HG03025 (cell line): Measurements from ENCODE around the gene EFCAB11.

ENCODE experiments used
- ATAC-seq: cut with Tn5 transposase; IDR thresholded peaks from one replicate; pipeline ENCODE4 v1.9.1; 2021; ENCODE audit warnings: mild to moderate bottlenecking, moderate library complexity; ENCODE audit not compliant: unreplicated experiment, low FRiP score

Gene EFCAB11

DNA sequence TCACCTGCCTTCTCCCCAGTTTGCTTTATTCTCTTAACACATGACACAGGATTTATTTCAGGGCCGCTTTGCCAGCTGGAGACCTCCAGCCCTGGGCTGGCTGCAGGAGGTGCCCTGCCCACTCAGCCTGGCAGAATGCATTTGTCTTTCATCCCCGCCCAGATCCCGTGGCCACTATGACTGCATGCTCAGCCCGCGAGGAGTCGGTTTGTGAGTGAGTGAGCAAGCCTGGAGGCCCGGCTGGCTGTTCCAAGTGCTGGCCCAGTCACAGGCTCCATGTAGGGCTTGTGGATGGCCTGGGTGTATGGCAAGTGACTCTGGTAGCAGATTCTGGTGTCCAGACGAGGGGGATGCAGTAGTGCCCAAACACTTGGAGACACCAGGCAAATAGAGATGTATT is 3.3 kb upstream of the EFCAB11 start:
- ATAC-seq = no peak

DNA sequence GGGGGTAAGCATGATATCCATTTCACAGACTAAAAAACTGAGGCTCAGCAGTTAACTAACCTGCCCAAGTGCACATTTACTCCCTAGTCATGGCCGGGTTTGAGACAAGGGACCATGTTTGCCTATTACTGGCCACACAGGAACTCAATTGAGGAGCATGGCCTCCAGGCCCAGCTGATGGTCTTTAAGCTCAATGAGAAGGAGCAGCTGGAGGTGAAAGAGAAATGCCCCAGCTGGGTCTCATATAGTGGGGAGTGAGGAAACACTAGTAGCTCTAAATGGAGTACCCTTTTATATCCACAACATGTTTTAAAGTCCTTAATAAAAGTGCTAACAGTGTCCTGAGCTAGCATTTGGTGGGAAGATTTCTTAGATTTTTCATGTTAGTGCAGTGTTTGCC is 2.8 kb upstream of the EFCAB11 start:
- ATAC-seq = no peak

DNA sequence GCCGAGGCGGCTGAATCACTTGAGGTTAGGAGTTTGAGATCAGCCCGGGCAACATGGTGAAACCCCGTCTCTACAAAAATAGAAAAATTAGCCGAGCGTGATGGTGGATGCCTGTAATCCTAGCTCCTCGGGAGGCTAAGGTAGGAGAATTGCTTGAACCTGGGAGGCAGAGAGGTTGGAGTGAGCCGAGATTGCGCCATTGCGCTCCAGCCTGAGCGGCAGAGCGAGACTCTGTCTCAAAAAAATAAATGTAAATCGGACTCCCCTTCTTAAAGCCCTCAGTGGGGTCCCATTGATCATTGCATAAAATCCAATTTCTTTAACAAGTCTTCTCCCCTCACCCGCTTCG is 2.1 kb upstream of the EFCAB11 start:
- no peak for ATAC-seq

DNA sequence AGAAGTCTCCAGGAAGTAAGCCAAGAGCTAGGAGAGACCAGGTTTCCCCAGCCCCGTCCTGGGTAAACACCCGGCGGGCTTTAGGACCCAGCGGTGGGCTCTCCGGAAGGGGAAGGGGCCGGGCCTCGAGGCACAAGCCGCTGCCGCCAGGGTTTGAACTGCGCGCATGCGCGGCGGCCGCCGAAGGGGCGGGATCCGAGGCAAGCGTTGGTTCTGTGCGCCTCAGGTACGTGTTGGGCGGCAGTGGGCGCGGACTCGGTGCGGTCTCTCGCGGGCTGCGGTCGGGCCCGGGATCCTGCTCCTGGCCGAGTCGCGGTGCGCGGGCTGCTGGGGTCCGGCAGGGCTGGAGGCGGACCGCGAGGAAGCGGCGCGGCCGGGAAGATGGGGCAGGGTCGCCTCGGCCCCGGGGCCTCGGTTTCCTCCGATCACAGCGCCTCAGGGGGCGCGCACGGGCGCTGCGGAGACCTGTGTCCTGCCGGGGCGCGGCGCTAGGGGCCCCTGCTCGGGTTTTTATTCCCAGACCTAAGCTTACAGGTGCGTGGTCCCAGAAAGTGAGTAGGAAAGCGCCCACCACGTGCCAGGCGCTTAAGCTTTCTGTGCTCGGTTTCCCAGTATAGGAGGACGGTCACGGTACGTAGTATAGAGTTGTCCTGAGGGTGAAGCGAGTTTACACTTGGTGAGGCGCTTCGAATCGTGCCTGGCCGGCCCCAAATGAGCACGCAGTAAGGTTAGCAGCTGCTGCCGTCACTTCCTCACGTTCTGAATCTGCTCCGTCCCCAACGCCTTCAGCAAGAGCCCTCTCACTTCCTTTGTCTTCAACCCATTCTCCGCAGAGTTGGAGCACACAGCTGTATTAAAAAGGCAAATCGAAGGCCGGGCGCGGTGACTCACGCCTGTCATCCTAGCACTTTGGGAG is 1.5 kb upstream of the EFCAB11 start, which contains the start of gene TDP1:
TSS of gene TDP1 (plus strand) at position 183 of the 916 bp plus-strand sequence. CDS start 7,188 bp downstream, outside the sequence.
- ATAC-seq = peak; percentile 54

DNA sequence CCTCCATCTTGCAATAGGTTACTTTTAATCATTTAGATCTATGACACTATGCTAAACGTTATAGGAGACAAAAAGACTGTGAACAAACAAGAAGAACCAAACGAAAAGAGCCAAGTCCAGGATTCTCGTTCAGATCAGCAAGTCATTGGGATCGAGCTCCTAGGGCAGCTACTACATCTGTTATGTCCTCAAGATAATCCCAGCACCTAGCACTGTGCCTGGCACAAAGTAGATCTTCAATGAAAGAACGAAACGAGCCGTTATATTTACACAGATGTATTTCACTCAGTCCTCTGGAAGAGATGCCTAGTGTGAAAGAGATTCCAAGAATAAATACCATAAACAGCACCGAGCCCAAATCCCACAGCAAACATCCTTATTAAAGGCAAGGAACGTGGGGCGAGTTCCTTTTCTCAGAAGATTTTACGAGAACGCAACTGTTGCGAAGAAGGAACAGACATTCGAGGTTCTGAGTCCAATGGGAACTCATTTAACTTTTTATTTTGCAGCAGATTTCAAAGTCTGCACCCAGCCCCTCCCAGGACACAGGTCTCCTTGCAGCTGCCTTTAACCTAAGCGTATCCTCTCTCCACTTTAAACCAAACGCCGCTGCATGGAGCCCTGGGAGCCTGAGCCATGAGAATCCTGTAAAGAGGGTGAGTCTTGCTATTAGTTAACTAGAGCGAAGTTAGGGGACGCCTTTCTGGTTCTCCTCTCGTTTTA is 653 bp upstream of the EFCAB11 start:
- ATAC-seq = peak; percentile 18

DNA sequence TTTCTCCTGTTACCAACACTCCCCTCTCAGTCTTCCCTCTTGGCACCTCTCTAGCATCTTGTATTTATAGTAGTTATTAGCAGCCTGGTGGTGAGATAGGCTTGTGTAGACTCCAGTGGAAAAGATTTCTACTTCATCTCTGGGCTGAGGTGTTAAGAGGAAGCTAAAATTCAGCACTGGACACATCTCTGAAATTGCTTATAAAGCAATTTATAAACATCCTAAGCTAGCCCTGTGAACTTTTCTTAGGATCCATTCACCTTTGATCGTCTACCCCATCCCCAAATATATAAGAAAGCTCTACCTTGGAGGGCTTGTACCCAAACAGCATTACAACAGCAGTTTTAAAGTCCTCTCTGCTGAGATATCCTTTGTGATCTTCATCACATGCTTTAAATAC is 928 bp downstream of the EFCAB11 start:
- no peak for ATAC-seq

DNA sequence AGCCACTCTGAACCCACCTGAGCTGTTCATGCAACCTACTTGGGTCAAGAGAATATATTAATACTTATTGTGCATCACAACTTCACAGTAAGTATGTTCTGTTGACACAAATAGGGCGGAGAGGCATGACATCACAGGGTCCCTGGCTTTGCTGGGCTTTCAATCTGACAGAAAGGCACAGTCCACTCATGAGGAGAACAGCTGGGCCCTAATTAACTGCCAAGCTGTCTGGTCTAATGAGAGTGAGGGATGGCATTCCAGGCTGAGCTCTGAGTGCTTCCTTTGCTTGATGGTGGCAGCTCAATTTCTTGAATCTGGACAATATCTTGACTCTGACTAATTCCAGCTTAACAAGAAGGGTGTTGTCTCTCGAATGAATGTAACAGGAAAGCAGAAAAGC is 2.0 kb downstream of the EFCAB11 start:
- ATAC-seq = no peak

DNA sequence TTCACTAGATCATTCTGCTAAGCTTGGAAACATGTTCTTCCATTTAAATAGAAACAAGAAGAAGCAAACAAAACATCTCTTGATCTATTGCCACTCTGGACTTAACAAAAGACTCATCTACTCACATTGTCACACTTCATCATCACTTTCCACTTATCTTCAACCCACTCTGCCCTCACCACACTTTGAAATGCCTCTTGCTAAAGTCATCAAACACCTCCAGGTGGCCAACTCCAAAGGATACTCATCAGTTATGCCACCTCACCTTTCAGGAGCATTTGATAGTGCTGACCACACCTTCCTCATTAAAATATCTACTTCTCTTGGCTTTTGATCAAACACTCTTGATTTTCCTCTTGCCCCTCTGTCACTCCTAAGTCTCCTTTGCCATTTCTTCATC is 7.2 kb downstream of the EFCAB11 start:
- ATAC-seq = no peak

DNA sequence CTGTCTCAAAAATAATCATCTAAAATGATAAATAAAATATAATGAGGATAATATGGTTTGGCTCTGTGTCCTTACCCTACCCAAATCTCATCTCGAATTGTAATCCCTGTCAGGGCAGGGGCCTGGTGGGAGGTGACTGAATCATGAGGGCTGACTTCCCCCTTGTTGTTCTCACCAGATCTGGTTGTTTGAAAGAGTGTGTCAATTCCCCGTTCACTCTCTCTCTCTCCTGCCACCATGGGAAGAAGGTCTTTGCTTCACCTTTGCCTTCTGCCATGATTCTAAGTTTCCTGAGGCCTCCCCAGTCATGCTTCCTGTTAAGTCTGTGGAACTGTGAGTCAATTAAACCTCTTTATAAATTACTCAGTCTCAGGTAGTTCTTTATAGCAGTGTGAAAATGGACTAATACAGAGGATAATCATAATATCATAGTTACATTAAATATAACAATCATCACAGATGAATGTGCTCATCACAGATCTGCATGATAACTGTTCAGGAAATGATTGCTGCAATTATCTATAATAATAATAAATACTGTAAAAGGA is 12.6 kb downstream of the EFCAB11 start:
- no peak for ATAC-seq

DNA sequence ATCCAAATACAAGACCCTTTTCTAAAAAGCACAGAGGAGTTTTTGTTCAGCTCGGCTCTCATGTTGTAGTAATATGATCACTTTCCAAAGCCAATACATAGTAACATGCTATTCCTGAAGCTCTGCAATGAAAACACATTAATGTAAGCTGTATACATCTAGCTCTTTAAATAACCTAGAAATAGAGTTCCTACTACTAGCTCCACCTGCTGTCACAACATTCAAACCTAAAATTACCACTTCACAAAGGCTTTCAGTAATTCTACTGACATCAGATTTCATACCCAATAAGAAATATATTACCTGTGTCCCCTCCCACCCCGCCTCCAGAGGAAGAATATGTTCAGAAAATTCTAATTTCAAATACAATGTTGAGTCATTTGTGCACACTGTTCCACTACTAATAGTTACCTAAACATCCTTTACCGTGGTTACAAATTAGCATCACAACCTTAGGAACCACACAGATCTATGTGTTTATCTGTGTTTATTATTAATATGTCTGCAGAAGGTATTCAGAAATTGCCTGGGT is 17.8 kb downstream of the EFCAB11 start:
- ATAC-seq = no peak

DNA sequence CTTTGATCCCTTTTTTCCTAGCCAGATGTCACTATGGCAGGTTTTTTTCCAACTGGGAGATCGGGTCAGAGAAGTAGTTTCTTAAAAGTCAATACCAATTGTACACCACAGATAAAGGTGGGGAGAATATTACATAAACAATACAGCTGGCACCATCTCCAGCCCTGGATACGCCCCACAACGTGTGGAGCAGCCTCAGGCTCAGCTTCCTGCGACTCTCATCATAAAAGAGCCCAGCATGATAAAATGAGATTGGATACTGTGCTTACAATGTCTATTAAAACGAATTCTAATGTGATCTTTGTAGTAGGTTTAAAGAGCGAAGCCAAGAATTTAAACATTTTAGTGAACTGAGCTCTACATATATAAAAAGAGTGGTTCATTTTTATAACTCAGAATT is 21.5 kb downstream of the EFCAB11 start:
- ATAC-seq = no peak

DNA sequence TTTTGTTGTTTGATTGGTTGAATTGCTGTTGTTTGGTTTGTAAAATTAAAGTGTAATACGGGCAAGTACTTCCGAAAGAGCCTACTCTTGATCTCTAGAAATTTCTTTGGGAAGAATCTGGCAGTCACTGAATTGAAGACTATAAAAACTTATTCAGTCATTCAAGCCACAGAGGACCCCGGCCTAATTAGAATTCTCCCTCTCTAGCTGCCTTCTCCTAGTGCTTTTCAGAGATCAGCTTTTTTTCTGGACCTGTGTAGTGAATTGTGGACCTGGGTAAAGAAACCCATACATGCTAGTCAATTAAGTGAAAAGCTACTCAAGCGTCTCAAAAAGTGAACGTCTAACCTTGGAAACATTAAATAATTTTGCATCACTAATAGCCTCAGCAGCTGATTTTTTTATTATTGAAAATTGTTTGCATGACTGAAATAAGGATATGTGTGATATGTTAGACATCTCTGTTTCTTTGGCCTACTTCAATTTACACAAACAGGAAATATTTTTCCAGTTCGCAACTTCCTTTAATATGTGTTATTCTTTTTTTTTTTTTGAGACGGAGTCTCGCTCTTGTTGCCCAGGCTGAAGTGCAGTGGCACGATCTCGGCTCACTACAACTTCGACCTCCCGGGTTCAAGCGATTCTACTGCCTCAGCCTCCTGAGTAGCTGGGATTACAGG is 27.2 kb downstream of the EFCAB11 start:
- no peak for ATAC-seq

DNA sequence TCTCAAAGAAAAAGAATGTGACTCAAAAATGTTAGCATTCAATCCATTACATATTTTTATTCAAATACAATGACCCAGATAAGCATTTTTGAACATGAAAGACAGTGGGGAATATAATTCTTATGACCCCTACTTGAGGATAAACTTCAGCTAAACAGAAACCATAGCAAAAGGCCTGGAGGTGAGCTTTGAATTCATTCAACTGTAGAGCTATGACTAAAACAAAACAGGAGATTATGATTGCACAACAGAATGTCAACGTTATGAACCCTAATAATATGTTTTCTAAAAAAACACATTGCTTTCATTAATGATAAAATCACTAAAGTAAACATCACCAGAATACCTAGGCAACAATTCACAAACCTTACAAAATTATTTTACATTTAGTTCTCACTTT is 27.8 kb downstream of the EFCAB11 start:
- no peak for ATAC-seq

DNA sequence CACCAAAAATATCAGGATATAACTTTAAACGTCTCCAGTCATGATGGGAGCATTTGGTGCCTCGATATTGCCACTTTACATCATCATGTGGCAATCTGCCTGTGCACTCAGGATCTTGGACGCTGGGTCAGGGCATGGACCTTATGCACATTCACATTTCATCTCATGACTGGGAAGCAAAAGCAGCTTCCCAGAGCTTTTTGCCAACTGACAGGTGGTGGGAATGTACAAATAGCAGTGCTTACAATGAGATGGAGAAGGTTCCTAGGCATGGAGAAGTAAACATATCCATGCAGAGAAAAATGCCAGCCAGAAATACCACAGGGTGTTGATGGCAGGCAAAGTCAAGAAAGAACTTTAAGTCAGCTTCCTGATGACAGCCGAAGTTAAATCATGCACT is 30.3 kb downstream of the EFCAB11 start:
- ATAC-seq = no peak

DNA sequence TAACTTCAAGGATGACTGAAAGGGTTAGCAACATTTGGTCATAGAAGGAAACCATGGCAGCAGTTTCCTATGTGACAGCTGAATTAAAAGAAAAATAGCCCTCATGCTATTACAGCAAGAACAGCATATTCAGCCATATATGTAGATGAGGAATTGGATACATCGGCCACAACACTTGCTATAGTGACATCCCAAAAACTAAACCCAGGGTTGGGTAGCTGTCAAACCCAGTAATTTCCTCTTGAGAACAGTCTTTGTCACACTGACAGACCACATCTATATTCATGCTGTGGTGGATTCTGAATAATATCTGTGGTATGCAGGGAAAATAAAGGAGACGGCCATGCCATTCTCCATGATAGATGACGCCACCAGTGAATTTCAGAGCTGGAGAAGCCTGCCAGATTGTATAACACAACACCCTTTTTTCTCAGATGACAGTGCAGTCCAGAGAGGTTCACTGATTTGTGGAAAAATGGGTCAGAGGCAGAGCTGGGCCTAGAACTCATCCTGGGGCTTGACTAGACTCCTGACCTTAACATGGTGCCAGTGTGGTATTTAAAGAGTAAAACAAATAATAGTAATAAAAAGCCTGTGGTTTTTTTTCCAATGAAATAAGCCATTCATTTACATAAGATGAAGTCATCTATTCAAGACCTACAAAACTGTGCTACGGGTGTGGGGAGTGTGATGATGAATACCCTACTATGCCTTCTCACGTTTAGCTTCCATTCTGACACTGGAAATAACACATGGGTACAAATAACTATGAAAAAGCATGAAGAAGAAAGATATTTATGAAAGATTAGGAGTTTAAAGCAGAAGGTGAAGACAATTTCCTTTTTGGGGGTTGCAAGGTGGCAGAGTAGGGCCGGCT is 32.3 kb downstream of the EFCAB11 start:
- no peak for ATAC-seq

DNA sequence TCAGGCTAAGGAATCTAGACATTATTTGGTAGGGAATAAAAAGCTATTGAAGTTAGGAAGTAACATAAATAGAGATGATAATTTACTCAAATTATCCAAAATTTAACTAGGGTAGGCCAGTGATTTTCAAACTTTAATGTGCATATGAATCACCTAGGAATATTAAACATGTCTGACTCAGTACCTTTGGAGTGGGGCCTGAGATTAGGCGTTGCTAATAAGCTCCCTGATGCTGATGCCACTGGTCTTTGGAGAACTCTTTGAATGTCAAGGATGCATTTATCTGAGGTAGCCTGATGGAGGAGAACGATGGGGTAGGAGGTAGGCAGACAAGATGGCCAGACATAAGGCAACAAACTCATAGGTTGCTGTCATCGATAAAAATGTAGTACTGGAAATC is 33.2 kb downstream of the EFCAB11 start:
- no peak for ATAC-seq

DNA sequence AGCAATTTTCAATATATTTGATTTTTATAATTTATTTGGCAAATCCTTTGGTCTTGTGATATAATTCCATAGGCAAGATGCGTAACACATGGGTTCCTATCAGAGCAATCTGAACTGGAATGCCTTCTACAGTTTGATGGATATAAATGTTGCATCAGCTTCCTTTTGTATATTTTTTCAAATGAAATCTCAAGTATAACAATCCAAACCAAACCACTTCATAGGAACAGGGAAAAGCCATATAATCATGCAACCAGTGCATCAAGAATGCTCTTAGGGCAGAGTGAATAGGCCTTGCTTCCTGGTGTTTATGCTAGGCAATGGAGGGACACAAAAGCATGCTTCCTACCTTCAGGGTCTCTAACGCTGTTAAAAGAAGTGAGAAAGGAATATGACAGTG is 34.5 kb downstream of the EFCAB11 start:
- ATAC-seq = no peak

DNA sequence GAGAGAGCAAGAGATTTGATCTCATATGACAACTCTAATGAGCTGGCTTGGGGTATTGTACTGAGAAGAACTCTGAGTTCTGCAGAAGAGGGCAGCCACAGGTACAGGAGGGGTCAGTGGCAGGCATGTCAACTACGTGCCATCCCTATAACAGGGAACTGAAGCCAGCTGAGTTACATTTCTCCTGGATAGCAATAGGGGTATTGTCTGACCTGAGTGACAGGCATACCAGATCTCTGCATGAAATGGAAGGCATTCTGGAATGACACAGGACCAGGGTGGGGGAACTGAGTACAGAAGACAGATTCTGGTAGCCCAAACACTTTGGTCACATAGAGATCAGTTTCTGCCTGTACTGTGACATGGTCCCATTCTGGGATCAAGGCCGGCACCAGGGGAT is 35.8 kb downstream of the EFCAB11 start:
- ATAC-seq = no peak

DNA sequence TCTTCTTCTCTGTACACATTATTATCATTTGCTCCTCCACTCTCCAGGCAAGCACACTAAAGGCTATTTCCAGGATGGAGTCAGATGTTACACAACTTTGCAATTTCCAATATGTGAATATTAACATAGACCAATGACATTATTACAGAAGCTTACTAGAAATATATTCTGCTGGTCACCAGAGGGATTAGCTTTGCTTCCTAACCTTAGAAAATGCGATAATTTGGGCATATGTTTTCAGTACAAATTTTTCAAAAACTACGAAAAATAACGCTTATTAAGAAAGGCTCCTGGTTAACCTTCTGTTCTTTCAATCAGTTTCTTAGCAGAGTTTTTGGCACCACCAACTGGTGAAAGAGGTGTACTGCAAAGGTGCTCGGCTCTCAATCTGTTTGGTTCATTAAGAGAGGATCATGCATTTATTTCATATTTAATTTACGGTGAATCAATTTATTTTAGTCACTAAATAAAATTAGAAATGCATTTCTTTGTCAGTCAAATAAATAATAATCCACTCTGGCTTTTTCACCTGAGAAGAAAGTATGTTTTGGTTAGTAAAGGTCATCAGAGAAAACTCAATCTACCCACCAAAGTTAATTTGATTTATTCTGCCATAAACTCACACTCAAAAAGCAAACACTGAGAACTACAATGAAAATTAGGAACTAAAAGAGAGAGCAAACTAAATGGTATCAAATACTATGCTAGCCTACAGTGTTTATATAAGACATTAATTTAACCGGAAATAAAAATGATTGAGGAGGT is 39.2 kb downstream of the EFCAB11 start:
- no peak for ATAC-seq
